Gastroesophageal sphincter (tissue), 3 donors: ENCODE measurements around the gene CNPY4.

Experiments
- CTCF ChIP-seq, 4 experiments: fragments of 200-600 bp in 2 of 4; fragments of 450-650 bp in 2 of 4; sonication (generic) in 1 of 4; IDR thresholded peaks; one replicate each; pipeline ENCODE4 v1.5.1; 2017 to 2019; ENCODE audit warnings: antibody characterized with exemption in 4 of 4, mild to moderate bottlenecking in 2 of 4, moderate library complexity in 2 of 4
- POLR2AphosphoS5 ChIP-seq: sonication (generic); formaldehyde crosslinking; IDR thresholded peaks from one replicate; pipeline ENCODE4 v1.6.1; 2017; ENCODE audit warnings: antibody characterized with exemption

- no peak for TF ChIP-seq CTCF (IDR thresholded peaks at IDR 0.05)
- TF ChIP-seq POLR2AphosphoS5 = no peak
Observed at GRCh38 chr7:100141555-100141949, 22.1 kb downstream of the CNPY4 start.
